Measurements from ENCODE around the gene ATP11A. TPM values are rescaled to one million over a fixed set of nuclear protein-coding genes. Genes with fewer than 3 reads are reported as not detected.
"Not testable (repeated sequence)": the region's sequence is repeated elsewhere in the genome, so short reads cannot be mapped to it uniquely, and the experiment has no call there.

Gene ATP11A
- total RNA-seq, 2 experiments from 2014 or later: 28.8 to 30.2 TPM

DNA sequence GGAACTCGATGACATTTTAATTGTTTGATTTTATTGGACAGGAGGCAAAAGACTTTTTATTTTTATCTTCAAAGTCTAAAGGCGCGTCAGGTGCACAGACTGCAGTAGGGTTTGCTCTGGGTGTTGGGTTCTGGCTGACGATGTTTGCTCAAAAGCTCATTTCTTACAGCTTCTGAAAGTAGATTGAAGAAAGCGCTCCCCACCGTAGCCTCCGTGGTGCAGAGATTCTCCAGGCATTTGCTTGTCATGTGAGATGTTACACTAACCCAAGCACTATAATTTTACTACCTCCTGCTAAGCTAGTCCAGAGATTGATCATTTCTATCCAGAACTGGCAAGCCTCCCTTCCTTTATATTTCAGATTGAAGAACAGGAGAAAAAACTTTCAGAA lies 14.5 kb upstream of the ATP11A start:
- no peaks in the 10 kb centered on the region for H3K36me3 Mint-ChIP-seq (ENCODE audit: low read depth)
- no peak for DNase-seq
- ChIA-PET CTCF (interaction anchor here (0.8 to 1.7 kb wide), 2 partner anchors 35 to 70 kb away, joined by 3 to 4 read pairs; no protein-coding TSS in a partner anchor), POLR2A (interaction anchor here (1.8 kb wide), 1 partner anchor 14 kb away, joined by 5 read pairs; no protein-coding TSS in a partner anchor)
- no peak overlapping the region for H3K4me3 Mint-ChIP-seq
- intact Hi-C loops (cut with micrococcal nuclease): no loop called here
- H3K27ac Mint-ChIP-seq: no peak overlapping the region
- ATAC-seq: no peak
- peaks cover 14% of the 10 kb centered on the region for H3K4me1 Mint-ChIP-seq (ENCODE audit: low read depth)
- H3K9me3 Mint-ChIP-seq: no peaks in the 10 kb centered on the region
- H3K27me3 Mint-ChIP-seq: peaks cover 4% of the 10 kb centered on the region
- TF ChIP-seq, protein P1, sequence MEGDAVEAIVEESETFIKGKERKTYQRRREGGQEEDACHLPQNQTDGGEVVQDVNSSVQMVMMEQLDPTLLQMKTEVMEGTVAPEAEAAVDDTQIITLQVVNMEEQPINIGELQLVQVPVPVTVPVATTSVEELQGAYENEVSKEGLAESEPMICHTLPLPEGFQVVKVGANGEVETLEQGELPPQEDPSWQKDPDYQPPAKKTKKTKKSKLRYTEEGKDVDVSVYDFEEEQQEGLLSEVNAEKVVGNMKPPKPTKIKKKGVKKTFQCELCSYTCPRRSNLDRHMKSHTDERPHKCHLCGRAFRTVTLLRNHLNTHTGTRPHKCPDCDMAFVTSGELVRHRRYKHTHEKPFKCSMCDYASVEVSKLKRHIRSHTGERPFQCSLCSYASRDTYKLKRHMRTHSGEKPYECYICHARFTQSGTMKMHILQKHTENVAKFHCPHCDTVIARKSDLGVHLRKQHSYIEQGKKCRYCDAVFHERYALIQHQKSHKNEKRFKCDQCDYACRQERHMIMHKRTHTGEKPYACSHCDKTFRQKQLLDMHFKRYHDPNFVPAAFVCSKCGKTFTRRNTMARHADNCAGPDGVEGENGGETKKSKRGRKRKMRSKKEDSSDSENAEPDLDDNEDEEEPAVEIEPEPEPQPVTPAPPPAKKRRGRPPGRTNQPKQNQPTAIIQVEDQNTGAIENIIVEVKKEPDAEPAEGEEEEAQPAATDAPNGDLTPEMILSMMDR (IDR thresholded peaks at IDR 0.05): no peak

DNA sequence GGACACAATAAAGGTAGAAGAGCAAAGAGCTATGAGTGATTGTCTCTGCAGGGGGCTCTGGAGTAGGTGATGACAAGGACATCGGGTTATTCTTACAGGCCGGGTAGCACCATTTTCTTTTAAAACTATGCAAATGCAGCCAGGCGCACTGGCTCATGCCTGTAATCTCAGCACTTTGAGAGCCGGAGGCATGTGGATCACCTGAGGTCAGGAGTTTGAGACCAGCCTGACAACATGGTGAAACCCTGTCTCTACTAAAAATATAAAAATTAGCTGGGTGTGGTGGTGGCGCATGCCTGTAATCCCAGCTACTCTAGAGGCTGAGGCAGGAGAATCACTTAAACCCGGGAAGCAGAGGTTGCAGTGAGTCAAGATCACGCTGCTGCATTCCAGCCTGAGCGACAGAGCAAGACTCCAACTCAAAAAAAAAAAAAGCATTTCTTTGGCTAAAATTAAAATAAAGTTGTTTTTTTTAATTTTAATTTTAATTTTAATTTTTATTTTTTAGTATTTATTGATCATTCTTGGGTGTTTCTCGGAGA lies 12.3 kb upstream of the ATP11A start:
- intact Hi-C loops (cut with micrococcal nuclease); H3K27me3 Mint-ChIP-seq; H3K36me3 Mint-ChIP-seq (ENCODE audit: low read depth); DNase-seq; ATAC-seq; CTCF ChIA-PET; H3K9me3 Mint-ChIP-seq; H3K4me3 Mint-ChIP-seq; H3K27ac Mint-ChIP-seq: not testable (repeated sequence)
- peaks cover 14% of the 10 kb centered on the region for H3K4me1 Mint-ChIP-seq (ENCODE audit: low read depth)
- POLR2A ChIA-PET: interaction anchor here (0.9 kb wide), 1 partner anchor 29 kb away, joined by 3 read pairs; no protein-coding TSS in a partner anchor

DNA sequence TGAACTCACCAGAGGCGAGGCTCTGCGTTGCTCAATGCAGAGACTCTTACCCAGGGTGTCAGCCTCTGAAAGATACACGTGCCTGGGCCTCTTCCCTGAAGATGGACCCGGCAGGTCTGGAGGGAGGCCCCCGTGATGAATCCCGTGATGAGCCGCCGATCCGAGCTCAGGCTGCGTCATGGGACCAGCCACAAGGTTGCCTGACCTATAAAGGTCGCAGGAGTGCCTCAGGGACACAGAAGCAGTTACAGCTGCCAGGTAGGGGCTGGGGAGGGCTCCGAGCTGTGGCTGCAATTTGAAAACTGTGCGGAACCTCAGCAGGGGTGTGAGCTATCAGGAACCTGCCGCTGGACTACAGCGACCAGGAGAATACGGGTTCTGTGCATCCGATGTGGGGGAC lies 10.5 kb upstream of the ATP11A start:
- Mint-ChIP-seq H3K4me1 (ENCODE audit: low read depth) (peaks cover 4% of the 10 kb centered on the region), H3K27me3 (no peaks in the 10 kb centered on the region), H3K27ac (no peak overlapping the region), H3K36me3 (ENCODE audit: low read depth) (no peaks in the 10 kb centered on the region), H3K9me3 (no peaks in the 10 kb centered on the region), H3K4me3 (no peak overlapping the region)
- TF ChIP-seq, protein P1 (IDR thresholded peaks at IDR 0.05): no peak
- ATAC-seq (no peak), DNase-seq (no peak)
- ChIA-PET CTCF (no interaction called here), POLR2A (no interaction called here)
- intact Hi-C loops (cut with micrococcal nuclease): no loop called here

DNA sequence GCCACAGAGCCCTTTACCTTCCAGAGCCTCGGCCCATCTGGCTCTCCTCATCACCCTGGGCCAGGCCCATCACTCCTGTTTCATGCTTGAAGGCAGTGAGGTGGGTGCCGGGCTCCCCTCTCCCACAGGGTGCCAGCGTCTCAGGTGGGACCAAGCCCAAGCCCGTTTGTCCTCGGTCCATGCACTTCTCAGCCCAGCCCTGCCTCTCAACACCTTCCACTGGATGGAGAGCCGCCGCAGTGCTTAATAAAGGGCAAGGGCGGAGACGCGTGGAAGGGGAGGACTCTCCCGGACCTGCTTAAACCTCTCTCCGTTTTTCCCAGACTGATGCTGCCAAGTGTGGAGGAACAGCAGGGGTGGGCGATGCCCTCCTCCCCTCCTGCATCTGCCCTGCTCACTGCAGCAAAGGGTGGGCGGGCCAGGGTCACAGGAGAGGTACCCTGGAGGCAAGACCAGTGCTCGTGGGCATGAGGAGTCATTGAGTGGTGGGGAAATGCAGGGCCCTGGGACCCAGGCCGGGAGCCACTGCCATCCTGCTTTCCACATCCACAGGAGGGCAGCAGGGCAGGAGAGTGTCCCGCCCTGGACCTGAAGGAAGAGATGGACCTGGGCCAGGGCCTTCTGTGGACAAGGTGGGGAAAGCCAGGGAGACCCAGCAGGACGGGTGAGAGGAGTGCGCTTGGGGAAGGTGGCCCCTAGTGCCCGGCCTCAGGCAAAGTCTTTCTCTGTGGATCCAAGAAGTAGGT lies 9.7 kb upstream of the ATP11A start:
- Mint-ChIP-seq H3K9me3 (no peaks in the 10 kb centered on the region), H3K27ac (no peak overlapping the region), H3K4me3 (no peak overlapping the region), H3K27me3 (no peaks in the 10 kb centered on the region), H3K36me3 (ENCODE audit: low read depth) (no peaks in the 10 kb centered on the region), H3K4me1 (ENCODE audit: low read depth) (no peaks in the 10 kb centered on the region)
- ATAC-seq (no peak), DNase-seq (no peak)
- TF ChIP-seq, protein P1 (IDR thresholded peaks at IDR 0.05): no peak
- ChIA-PET CTCF (no interaction called here), POLR2A (no interaction called here)
- intact Hi-C loops (cut with micrococcal nuclease): no loop called here

DNA sequence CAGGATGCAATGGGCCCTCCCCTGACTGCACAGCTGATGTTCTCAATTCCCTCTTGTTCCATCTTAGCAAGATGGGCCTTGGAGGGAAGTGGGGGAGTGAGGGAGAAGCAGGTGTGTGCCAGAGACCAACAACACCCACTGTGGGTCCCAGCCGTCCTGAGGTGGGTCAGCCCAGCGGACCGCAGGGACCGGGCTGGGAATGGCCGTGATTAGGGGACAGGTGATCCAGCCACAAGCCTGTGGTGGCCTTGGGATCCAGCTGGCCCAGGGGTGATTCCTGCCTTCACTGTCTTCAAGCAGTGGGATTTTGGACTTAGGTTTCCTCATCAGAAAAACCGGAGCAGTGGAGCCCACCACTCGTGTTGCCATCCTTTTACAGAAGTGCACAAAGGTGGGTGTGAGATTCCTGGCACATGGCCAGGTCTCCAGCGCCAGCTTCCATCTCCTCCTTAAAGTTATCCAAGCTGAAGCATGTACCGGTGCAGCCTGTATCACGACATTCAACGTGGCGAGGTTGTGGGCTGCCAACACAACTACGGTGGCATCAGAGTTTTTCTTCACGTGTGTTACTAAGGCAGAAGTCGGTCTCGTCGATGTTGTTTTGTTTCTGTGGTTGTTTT lies 9.0 kb upstream of the ATP11A start:
- no peaks in the 10 kb centered on the region for H3K4me1 Mint-ChIP-seq (ENCODE audit: low read depth)
- H3K27me3 Mint-ChIP-seq: no peaks in the 10 kb centered on the region
- no peak overlapping the region for H3K27ac Mint-ChIP-seq
- TF ChIP-seq, protein P1 (IDR thresholded peaks at IDR 0.05): no peak
- H3K9me3 Mint-ChIP-seq: no peaks in the 10 kb centered on the region
- H3K4me3 Mint-ChIP-seq: no peak overlapping the region
- ATAC-seq (no peak), DNase-seq (no peak)
- intact Hi-C loops (cut with micrococcal nuclease): no loop called here
- ChIA-PET CTCF (no interaction called here), POLR2A (no interaction called here)
- H3K36me3 Mint-ChIP-seq (ENCODE audit: low read depth): no peaks in the 10 kb centered on the region
